GM03348 (cell line): ENCODE results near the gene HECW1.
"Not testable (repeated sequence)": the region's sequence is repeated elsewhere in the genome, so short reads cannot be mapped to it uniquely, and the experiment has no call there.

Experiments
- DNase-seq: peaks from one replicate; pipeline ENCODE4 v3.0.0; 2012; ENCODE audit warnings: low spot score

HECW1 gene

DNA sequence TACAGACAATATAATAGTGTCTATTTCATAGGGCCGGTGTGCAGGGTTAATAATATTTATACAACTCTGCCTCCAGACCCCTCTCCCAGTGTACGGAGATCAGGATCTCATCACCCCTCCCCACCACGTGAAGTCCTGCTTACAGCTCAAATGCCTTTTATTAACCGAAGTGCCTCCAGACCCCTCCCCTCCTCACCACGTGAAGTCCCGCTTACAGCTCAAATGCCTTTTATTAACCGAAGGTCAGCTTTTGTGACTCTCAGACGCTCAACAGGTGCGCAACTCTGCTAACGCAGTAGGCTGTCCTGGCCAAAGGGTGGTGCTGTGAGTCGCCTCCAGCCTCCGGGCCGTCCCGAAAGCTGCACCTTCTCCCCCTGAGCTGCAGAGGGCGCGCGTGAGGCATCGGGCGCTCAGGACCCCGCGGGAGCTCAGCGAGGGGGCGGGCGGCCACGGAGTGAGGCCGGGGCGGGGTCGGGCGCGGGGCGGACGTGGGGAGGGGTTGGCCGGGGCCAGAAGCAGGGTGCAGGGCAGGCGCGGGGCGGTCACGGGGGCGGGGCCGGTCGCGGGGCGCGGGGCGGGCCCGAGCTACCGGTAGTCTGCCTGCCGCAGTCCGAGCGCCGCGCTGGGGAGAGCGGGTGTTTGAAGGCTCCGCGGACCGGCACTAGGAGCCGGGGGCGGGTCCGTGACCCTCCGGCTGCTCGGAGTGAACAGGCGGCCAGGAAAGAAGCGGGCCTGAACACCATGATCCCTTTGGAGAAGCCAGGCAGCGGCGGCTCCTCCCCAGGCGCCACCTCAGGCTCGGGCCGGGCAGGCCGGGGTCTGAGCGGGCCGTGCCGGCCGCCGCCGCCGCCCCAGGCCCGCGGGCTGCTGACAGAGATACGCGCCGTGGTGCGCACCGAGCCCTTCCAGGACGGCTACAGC lies 470.3 kb downstream of the HECW1 start, which contains the start of gene STK17A:
Gene STK17A (plus strand): TSS at position 606 of the 921 bp plus-strand sequence. CDS start 136 bp downstream, at position 742.
- peak; percentile 98 for DNase-seq

DNA sequence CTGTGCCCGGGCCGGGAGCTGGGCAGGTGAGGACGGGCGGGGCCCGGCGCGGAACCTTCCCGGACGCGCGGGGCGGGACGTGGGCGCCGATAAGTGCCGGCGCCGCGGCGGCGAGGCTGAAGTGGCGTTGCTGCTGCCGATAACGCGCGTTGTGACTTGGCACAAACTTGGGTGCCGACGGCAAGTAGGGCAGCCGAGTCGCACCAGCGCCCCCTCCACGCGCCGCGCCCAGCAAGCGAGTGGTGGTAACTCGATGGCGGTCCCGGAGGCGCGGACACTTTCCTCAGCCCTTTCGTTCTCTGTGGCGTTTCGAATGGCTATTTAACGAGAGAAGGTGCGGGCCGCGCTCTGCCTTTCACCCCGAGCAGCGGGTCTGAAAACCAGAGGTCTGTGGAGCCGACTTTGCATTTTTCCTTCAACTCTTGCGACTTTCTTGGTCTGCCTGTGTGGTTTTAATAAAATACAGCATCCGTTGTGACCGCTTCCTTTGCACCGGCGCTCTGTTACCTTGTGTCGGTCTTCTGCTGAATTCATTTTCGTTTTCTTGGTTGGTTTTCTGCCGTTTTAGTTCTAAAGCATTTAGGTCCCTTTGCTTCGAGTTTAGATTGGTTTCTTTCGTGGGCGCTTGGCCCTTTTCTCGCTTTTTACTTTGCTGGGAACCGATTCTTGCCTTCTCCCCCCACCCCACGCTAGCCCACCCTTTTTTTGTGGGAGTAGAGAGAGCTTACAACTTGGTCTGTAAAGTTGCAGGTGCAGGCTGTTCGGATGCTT lies 471.2 kb downstream of the HECW1 start:
- peak; percentile 62 for DNase-seq

DNA sequence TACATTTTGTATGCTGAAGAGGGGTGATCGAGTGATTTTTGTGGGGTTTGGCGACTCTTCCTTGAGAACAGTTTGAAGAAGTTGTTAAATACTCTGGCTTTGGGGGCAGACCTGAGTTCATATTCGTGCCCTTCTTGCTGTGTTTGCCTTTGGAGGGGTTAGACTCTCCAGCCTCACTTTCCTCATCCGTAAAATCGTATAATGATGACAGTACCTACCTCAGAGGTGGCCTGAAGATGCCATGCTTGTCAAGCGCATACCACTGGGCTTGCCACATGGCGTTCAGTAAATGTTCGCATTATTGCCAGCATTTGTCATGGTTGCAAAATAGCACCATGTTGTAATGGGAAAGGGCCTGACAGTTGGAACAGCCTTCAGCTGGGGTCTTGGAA lies 471.7 kb downstream of the HECW1 start:
- peak; percentile 40 for DNase-seq

DNA sequence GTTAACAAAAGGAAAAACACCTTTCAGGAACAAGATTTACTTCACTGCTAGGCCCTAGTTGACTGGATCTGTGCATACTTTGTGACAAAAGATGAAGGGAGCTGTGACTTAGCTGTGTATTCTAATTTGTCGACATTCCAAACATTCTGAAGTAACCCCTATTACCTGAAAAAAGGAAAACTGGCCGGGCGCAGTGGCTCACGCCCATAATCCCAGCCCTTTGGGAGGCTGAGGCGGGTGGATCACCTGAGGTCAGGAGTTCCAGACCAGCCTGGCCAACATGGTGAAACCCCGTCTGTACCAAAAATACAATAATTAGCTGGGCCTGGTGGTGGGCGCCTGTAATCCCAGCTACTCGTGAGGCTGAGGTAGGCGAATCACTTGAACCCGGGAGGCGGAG lies 472.3 kb downstream of the HECW1 start:
- not testable (repeated sequence) for DNase-seq

DNA sequence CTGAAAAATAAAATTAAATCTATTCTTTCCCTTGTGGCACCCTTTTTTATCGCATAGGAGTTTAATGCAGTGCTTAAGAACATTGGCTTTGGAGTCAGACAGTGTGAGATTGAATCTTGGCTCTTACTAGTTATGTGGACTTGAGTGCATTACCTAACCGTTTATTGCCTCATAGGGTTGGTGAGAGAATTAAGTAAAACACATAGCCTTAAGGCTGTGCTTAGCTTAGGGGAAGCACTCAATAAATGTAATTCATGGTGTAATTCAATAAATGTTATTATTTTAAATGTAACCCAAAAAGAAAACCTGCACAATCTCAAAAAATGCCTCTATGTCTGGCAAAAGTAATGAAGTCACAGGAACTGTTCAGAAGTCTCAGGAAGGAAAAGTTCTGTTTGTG lies 473.1 kb downstream of the HECW1 start:
- DNase-seq, result peak; percentile 51

DNA sequence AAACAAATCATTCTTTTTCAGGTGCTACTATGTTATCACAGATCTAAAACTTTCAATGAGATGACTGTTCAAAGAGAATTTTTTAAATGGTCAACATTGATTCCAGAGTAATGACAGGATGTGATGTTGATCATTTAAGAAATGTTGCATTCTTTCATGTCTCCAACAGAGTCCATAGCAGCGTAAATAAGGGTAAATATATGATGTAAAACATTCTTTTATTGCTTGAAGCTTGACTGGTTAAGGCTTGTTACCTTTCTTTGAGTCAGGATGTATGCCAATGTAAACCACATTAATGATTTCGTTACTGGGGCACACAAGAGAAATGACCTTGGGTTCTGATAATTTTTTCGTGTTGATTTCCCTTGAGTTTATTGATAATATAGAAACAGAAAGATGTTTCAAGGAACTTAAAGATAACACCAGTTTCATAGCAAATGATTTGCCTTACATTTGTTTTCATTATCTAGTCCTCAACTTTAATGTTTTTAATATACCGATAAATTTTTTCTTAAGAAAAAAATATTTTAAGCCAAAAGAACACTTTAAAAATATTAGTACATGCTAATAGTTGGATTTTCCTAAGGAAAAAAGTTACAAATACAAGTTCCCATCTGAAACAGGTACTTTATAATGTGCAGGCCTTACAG lies 473.9 kb downstream of the HECW1 start:
- no peak for DNase-seq

DNA sequence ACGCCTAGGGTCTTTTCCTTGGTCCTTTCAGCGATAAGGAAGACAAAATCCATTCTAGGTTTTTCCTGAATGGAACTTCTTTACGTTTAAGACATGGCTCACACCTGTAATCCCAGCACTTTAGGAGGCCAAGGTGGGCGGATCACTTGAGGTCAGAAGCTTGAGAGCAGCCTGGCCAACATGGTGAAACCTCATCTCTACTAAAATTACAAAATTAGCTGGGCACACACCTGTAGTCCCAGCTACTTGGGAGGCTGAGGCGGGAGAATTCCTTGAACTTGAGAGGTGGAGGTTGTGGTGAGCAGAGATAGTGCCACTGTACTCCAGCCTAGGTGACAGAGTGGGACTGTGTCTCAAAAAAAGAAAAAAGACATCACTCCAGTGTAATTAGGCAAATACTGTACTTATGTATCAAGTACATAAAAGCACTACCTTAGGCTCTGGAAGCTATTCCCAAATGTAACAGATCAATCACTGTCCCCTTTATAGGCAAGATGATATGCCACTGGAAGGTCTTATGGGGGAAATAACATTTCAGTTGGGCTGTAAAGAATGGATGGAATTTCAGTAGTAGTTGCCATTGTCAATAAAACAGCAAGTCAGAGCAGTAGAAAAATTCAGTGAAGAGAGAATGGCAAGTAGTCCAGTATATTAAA lies 476.2 kb downstream of the HECW1 start:
- no peak for DNase-seq

DNA sequence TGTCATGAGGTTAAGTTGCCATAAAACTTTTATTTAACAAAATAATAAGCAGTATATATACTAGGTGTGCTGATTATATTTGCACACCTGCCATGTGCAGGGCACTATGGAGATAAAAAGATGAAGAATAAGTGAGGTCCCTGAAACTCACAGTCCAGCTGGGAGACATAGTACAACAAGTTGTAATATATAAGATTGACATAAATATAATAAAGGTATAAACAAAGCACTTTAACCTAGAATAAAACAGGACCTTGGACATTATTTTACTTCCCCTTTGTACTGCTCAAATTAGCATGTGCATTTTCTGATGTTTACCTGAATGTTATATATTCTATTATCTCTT lies 476.7 kb downstream of the HECW1 start:
- no peak for DNase-seq

DNA sequence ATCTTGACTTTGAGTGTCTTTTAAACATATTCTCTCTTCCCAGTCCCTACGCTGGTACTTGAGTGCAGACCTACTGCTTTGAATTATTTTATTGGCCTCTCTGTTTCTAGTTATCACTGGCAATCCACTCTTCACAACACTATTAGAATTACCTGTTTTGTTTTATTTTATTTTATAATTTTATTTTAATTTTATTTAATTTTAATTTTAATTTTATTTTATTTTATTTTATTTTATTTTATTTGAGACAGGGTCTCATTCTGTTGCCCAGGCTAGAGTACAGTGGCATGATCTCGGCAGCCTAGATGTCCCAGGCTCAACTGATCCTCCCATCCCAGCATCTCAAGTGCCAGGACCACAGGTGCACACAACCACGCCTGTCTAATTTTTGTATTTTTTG lies 477.3 kb downstream of the HECW1 start:
- DNase-seq, result no peak

DNA sequence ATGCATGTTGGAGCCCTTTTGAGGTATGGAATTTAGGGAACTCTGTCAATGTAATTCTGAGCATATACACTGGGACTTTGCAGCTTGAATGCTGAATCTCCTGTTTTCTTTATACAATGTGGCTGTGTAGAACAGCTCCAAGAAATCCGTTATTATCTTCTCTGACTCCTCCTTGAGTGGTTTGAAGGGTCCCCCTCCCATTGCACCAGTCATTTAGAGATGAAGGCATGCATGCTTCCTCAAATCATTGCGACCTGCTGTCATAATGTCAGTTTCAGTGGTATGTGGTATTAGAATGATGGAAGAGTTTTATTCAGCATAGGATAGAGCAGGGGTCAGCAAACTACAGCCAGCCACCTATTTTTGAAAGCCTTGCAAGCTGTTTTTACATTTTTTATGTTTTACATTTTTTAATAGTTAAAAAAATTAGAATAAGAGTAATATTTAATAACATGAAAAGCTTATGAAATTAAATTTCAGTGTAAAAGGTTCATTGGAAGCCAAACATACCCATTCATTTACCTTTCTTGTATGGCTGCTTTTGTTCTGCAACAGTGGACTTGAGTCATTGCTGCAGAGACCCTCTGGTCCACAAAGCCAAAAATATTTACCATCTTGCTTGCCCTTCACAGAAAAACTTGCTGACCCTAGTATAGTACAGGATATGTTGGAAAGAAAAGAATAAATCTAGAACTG lies 478.6 kb downstream of the HECW1 start:
- no peak for DNase-seq

DNA sequence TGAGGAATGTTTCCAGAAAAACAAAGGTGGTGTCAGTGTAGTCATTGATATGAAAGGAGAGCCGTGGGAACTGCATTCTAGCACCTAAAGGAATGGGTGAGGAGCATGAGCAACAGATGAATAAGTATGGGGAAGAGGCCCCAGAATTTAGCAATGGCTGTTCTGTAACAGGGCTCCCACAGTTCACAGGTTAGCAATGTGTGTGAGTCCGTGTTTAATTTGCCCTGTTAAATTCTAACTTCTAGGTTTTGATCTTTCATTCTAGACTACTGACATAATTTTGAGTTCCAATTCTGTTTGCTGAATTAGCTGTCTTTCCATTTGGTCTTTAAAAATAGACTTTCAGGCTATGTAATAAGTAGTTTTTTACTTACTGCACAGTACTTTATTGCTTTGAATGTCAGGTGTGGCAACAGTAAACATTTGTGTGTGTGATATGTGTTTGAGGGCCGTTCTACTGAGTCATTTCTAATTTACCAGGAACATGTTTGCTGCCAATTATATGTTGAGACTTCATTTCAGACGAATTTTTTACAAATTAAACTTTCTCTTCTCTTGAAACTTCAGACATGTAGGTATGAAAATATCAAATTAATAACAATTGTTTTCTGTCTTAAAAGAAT lies 479.2 kb downstream of the HECW1 start:
- DNase-seq, result no peak

DNA sequence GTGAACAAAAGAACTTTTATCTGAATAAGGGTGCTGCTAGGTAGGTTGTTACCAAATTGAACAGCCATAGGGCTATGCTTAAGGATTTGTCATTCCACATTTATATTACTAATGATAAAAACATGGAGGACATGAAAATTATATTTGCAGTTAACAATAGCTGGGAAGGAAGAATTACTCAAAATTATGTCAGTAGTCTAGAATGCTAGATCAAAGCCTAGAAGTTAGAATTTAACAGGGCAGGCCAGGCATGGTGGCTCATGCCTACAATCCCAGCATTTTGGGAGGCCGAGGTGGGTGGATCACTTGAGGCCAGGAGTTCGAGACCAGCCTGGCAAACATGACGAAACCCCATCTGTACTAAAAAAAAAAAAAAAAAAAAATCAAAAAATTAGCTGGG lies 479.9 kb downstream of the HECW1 start:
- no peak for DNase-seq

DNA sequence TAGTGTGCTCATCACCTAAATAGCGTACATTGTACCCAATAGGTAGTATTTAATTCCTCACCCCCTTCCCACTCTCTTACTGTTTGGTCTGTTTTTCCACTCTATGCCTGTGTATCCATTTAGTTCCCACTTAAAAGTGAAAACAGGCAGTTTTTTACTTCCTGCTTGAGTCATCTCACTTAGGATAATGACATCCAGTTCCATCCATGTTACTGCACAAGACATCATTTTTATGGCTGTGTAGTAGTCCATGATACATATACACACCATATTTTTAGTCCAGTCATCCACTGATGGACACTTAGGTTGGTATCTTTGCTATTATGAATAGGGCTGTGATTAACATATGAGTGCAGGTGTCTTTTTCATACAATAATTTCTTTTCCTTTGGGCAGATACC lies 480.6 kb downstream of the HECW1 start:
- DNase-seq, result no peak

DNA sequence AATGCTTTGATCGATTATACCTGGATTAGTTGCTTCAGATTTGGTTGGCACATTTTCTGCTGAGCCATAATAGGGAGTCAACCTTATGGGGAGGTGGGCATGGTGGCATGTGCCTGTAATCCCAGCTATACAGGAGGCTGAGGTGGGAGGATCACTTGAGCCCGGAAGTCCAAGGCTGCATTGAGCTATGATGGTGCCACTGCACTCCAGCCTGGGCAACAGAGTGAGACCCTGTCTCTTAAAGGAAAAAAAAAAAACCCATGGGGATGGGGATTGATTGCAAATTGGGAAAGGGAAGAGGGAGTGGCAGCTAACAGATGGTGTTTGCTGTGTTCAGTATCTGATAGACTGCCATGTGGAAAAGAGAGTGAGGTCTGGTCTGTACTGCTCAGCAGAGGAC lies 481.6 kb downstream of the HECW1 start:
- DNase-seq, result no peak

DNA sequence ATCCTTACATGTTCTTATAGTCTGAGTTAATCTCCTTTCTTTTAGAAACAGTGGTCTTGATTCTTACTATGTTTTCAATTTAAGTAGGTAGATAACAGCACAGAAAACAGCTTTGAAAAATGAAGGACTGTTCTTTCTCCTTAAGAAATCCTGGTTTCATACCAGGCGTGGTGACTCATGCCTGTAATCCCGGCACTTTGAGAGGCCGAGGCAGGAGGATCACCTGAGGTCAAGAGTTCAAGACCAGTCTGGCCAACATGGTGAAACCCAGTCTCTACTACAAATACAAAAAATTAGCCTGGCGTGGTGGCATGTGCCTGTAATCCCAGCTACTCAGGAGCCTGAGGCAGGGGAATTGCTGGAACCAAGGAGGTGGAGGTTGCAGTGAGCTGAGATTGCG lies 484.0 kb downstream of the HECW1 start:
- not testable (repeated sequence) for DNase-seq

DNA sequence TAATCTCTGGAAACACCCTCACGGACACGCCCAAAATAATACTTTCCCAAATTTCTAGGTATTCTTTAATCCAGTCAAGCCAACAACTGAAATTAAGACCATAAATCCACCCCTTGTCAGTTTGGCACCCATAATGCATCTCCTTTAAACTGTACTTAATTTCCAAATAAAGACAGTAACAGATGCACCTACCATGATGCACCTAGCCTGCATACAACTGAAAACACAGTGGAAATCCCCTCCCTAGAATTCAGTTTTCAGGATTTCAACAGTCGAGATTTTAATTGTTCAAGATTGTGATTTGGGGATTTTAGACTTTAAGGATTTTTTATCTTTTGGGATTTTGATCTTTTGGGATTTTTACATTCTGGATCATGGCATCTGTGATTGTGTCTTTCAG lies 487.6 kb downstream of the HECW1 start:
- DNase-seq, result no peak

DNA sequence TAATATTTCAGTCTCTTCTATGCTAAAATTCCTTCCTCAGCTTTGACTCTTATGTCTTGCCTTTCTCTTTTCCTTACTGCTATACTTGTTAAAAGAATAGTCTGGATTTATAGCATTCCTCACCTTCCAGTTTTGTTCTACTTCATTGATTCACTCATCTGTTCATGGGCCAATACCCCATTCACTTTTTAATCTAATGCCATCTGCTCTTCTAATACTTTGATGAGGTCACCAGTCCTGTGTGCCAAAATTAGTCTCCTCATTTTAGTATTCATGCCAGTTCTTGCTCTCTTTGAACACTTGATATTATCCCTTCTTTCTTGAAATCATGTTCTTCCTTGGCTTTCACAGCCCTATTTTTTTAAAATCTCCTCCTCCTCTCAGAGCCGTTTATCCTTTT lies 489.8 kb downstream of the HECW1 start:
- no peak for DNase-seq

DNA sequence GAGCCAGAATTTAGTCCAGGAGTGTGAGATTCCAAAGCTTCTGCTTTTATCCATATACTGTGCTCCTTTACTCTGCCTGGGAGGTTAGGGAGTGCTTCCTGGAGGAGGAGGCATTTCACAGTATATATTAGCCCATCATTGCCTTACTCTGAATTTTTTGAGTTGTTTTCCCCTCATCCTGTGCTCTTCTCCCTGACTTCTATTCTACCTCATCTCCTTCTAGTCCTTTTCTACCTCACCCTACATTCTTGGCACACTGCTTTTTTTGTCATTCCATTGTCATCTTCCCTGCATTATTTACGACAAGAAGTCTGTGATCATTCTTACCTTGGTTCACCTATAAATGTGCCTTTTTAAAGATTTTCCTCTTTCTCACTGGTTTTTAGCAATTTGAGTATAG lies 491.8 kb downstream of the HECW1 start:
- no peak for DNase-seq

DNA sequence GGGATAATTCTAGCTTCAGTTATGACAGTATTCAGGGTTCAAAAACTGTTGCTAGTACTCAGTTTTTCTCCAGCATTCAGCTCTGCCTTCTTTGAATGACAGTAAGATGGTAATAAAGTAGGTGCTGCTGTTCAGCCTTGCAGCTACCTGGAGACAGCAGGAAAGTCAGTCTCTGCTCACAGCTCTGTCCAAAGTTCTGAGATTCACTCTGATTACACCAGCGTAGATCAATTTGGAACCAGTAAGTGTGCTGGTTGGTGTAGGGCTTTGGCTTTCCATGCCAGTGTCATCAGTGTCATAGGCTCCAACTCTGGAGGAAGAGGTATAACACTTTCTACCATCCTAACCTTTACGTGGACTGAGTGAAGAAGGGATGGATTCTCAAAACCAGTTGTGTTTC lies 496.6 kb downstream of the HECW1 start:
- no peak for DNase-seq

DNA sequence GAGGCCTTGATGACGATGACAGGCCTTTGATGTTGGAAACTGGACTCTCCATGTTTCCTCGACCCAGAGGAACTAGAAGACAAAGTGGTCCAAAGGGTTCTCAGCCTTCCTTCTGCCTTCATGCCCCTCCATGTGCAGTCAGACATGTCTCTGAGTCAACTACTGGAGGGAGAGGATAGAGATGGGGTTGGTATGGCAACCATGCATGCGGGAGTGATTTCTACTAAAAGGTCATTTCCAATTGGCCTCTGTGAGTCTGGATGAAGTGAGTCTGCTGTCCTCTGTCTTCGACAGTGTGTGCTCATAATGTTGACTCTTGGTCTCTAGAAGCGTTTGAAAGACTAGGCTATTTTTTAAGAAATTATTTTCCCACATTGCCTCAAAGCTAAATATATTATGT lies 499.7 kb downstream of the HECW1 start:
- no peak for DNase-seq
